ENCODE measurements around the gene COL5A1.

The COL5A1 gene

DNA sequence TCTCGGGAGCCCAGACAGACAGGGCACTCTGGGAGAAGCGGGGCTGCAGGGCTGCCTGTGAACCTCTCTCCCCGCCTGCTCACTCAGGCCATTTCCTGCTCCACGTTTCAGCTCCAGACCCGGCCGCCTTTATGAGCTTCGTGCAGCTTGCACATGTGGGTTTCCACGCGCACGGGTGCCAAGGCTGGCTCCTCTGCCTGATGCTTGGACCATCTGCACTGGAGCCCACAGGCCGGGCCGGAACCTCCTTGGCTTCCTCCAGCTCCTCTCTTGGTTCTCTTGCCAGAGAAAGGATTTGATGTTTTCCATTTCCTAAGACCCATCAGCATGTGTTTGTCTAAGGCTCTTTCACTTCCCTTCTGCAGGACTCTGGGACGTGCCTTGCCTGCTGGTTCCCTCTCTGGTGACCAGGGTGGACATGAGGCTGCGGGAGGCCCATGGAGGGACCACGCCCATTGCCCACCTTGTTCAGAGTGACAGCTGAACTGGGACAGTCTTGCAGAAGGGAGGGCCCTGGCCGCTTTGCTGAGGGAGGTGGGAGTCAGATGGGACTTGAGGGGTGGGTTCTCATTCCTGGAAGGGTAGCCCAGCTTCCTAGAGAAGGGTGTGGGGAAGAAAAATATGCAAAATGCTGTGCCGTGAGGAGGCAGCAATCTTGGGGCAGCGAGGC, 23.3 kb upstream of the COL5A1 start:
- TF ChIP-seq, protein P1, sequence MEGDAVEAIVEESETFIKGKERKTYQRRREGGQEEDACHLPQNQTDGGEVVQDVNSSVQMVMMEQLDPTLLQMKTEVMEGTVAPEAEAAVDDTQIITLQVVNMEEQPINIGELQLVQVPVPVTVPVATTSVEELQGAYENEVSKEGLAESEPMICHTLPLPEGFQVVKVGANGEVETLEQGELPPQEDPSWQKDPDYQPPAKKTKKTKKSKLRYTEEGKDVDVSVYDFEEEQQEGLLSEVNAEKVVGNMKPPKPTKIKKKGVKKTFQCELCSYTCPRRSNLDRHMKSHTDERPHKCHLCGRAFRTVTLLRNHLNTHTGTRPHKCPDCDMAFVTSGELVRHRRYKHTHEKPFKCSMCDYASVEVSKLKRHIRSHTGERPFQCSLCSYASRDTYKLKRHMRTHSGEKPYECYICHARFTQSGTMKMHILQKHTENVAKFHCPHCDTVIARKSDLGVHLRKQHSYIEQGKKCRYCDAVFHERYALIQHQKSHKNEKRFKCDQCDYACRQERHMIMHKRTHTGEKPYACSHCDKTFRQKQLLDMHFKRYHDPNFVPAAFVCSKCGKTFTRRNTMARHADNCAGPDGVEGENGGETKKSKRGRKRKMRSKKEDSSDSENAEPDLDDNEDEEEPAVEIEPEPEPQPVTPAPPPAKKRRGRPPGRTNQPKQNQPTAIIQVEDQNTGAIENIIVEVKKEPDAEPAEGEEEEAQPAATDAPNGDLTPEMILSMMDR (IDR thresholded peaks at IDR 0.05; ENCODE audit: insufficient read depth, low read depth, low read length, missing control alignments) = no peak
- no peak overlapping the region for H3K4me3 ChIP-seq (ENCODE audit: low read depth, low read length)
- no peak for DNase-seq (ENCODE audit: low read depth)

- TF ChIP-seq, protein P1 (IDR thresholded peaks at IDR 0.05; ENCODE audit: insufficient read depth, low read depth, low read length, missing control alignments) = no peak
- no peak for DNase-seq (ENCODE audit: low read depth)
- H3K4me3 ChIP-seq (ENCODE audit: low read depth, low read length) = no peak overlapping the region
Measured at GRCh38 chr9:134618833-134619447, 22.7 kb upstream of the COL5A1 start.

GRCh38 chr9:134619448-134619982, 22.1 kb upstream of the COL5A1 start:
- no peak for DNase-seq (ENCODE audit: low read depth)
- no peak overlapping the region for H3K4me3 ChIP-seq (ENCODE audit: low read depth, low read length)
- TF ChIP-seq, protein P1 (IDR thresholded peaks at IDR 0.05; ENCODE audit: insufficient read depth, low read depth, low read length, missing control alignments) = no peak

GRCh38 chr9:134619983-134620661, 21.5 kb upstream of the COL5A1 start:
- no peak overlapping the region for H3K4me3 ChIP-seq (ENCODE audit: low read depth, low read length)
- TF ChIP-seq, protein P1 (IDR thresholded peaks at IDR 0.05; ENCODE audit: insufficient read depth, low read depth, low read length, missing control alignments) = no peak

DNA sequence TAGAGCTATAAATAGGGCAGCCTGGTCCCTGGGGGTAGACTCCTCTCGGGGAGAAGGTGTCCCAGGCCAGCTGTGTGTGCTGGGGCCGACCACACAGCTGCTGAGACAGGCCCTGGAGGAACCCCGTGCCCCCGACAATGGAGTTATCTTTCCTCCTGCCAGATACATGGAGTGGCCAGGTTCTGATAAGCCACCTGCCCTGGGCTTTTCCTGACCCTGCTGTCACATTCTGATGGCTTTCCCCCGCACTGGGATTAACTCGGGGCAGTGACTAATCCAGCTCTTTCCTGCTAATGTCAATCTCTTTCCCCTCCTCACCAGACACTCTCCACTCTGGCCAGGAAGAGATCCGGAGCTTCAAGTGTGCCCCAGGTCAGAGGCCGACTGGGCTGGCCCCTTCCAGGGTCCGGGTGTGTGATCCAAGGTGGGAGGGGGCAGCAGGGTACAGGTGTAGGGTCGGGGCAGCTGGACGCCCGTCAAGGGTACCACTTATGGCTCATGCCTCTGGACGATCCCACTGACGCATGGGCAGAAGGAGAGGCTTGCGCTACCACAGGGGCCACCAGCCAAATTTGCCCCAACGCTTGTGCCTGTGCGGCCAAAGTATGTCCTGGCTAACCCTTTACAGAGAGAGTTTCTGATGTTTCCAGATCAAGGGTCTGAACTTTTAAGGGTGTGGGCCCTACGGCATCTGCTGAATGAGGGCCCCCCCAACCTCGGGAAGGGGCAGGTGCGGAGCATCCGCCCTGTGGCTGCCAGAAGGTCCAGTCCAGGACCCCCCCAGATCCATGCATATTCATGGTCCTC, 20.6 kb upstream of the COL5A1 start:
- DNase-seq (ENCODE audit: low read depth) = no peak
- no peak overlapping the region for H3K4me3 ChIP-seq (ENCODE audit: low read depth, low read length)
- TF ChIP-seq, protein P1 (IDR thresholded peaks at IDR 0.05; ENCODE audit: insufficient read depth, low read depth, low read length, missing control alignments) = no peak

More at GRCh38 chr9:134619983-134620661, 21.5 kb upstream of the COL5A1 start:
- DNase-seq (ENCODE audit: low read depth) = no peak

DNA sequence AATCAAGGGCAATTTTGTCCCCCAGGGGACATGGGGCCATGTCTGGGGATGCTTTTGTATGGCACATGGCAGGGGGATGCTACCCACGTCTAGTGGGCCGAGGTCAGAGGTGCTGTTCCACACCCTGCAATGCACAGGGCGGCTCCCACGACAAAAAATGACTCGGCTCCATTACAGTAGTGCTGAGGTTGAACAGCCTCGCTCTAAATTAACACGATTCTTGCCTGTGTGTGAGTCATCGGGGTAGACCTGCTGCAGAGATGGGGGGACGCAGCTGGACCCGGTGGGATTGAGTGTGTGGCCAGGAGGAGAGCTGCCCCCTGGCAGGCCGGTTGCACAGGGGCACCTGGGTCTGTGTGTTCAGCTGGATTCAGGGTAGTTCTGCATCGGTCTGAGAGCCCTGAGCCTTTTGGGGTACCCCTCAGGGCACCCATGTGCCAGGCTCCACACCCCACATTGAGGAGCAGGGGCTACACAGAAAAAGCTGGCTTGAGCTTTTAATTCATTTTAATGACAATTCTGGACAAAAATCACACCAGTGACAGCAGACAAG, 20.0 kb upstream of the COL5A1 start:
- TF ChIP-seq, protein P1 (IDR thresholded peaks at IDR 0.05; ENCODE audit: insufficient read depth, low read depth, low read length, missing control alignments) = no peak
- no peak overlapping the region for H3K4me3 ChIP-seq (ENCODE audit: low read depth, low read length)
- DNase-seq (ENCODE audit: low read depth) = no peak

All from GM12865 (cell line).